ENCODE results near the gene CHI3L1. TPM values are rescaled to one million over a fixed set of nuclear protein-coding genes. Genes with fewer than 3 reads are reported as not detected.

CHI3L1 gene
- total RNA-seq, 1 experiment from 2014 or later = not detected

DNA sequence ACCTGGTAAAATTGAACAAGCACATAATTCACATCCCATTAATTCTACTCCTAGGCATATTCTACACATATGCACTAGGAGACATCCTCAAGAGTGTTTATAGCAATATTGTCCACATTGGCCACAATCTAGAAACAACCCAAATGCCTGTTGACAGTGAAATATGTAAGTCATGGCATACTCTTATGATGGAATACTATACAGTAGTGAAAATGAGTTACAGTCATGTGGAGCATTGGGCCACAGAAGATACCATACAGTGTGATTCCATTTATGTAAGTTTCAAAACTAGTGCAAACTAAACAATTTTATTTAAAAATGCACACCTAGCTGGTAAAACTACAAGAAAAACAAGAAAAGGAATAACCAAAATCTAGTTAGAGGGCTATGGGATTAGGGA, 23.8 kb upstream of the CHI3L1 start:
- no peaks in the 10 kb centered on the region for H3K36me3 ChIP-seq (ENCODE audit: control insufficient read depth in 1 of 2, insufficient read depth in 2 of 2, low read length in 2 of 2)
- no peak overlapping the region for H3K9ac ChIP-seq (ENCODE audit: low read length)
- no peaks in the 10 kb centered on the region for H4K20me1 ChIP-seq (ENCODE audit: insufficient read depth)
- no peak overlapping the region for H3K27ac ChIP-seq (ENCODE audit: low read depth, low read length)
- ATAC-seq = no peak
- RAD21 ChIA-PET (ENCODE audit: low non-redundant PET in 1 of 2, low total read pairs in 2 of 2, uncharacterized antibody in 2 of 2, unreplicated experiment in 2 of 2) = no interaction called here
- CTCF ChIA-PET = interaction anchor here (1.4 kb wide), 1 partner anchor 171 kb away, joined by 3 read pairs; no protein-coding TSS in a partner anchor
- intact Hi-C loops (cut with micrococcal nuclease) = no loop called here
- no peak for DNase-seq (ENCODE audit: low read depth, low spot score)
- no peaks in the 10 kb centered on the region for H3K9me2 ChIP-seq (ENCODE audit: insufficient read depth)
- H3K4me1 ChIP-seq (ENCODE audit: control insufficient read depth in 1 of 2, insufficient read depth in 2 of 2, low read length in 2 of 2) = peaks cover 0 to under 1% of the 10 kb centered on the region in 2 experiments; a peak in 1 of 4 replicates
- no peaks in the 10 kb centered on the region for H3K27me3 ChIP-seq (ENCODE audit: insufficient read depth, low read length)
- H3K4me3 ChIP-seq (replicated peaks in 1 of 2; ENCODE audit: low read depth in 1 of 2, low read length in 2 of 2) = no peak overlapping the region
- BruUV-seq (replicated peaks) = no TSS peak
- H3K9me3 ChIP-seq (ENCODE audit: control insufficient read depth in 1 of 2, insufficient read depth in 1 of 2, low read depth in 1 of 2, low read length in 2 of 2) = no peaks in the 10 kb centered on the region
- H2AFZ ChIP-seq (ENCODE audit: low read depth, low read length, poor library complexity, severe bottlenecking) = no peak overlapping the region
- H3K79me2 ChIP-seq (ENCODE audit: insufficient read depth, low read length) = no peaks in the 10 kb centered on the region
- no peak for TF ChIP-seq EZH2 (IDR thresholded peaks at IDR 0.05)
- TF ChIP-seq, protein P1, sequence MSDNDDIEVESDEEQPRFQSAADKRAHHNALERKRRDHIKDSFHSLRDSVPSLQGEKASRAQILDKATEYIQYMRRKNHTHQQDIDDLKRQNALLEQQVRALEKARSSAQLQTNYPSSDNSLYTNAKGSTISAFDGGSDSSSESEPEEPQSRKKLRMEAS (IDR thresholded peaks at IDR 0.05) = no peak
- TF ChIP-seq TCF7L2 (IDR thresholded peaks at IDR 0.05; ENCODE audit: borderline replicate concordance, extremely low read depth, insufficient read depth, insufficient read length) = no peak
- no peak for TF ChIP-seq FOSL1 (IDR thresholded peaks at IDR 0.05; ENCODE audit: low read depth)
- TF ChIP-seq, protein P2, sequence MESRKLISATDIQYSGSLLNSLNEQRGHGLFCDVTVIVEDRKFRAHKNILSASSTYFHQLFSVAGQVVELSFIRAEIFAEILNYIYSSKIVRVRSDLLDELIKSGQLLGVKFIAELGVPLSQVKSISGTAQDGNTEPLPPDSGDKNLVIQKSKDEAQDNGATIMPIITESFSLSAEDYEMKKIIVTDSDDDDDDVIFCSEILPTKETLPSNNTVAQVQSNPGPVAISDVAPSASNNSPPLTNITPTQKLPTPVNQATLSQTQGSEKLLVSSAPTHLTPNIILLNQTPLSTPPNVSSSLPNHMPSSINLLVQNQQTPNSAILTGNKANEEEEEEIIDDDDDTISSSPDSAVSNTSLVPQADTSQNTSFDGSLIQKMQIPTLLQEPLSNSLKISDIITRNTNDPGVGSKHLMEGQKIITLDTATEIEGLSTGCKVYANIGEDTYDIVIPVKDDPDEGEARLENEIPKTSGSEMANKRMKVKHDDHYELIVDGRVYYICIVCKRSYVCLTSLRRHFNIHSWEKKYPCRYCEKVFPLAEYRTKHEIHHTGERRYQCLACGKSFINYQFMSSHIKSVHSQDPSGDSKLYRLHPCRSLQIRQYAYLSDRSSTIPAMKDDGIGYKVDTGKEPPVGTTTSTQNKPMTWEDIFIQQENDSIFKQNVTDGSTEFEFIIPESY (IDR thresholded peaks at IDR 0.05; ENCODE audit: extremely low read depth, insufficient replicate concordance, low read length) = no peak
- no peak for TF ChIP-seq SP1 (IDR thresholded peaks at IDR 0.05; ENCODE audit: low read depth)
- TF ChIP-seq CEBPB (IDR thresholded peaks at IDR 0.05; ENCODE audit: low read depth) = no peak
- no peak for TF ChIP-seq POLR2A (IDR thresholded peaks at IDR 0.05; ENCODE audit: borderline replicate concordance, extremely low read depth, insufficient read depth, insufficient read length)
- TF ChIP-seq ZNF274 (IDR thresholded peaks at IDR 0.05; ENCODE audit: low read depth, low read length) = no peak
- no peak for TF ChIP-seq SRF (IDR thresholded peaks at IDR 0.05; ENCODE audit: low read depth)
- TF ChIP-seq, protein P3, sequence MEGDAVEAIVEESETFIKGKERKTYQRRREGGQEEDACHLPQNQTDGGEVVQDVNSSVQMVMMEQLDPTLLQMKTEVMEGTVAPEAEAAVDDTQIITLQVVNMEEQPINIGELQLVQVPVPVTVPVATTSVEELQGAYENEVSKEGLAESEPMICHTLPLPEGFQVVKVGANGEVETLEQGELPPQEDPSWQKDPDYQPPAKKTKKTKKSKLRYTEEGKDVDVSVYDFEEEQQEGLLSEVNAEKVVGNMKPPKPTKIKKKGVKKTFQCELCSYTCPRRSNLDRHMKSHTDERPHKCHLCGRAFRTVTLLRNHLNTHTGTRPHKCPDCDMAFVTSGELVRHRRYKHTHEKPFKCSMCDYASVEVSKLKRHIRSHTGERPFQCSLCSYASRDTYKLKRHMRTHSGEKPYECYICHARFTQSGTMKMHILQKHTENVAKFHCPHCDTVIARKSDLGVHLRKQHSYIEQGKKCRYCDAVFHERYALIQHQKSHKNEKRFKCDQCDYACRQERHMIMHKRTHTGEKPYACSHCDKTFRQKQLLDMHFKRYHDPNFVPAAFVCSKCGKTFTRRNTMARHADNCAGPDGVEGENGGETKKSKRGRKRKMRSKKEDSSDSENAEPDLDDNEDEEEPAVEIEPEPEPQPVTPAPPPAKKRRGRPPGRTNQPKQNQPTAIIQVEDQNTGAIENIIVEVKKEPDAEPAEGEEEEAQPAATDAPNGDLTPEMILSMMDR (IDR thresholded peaks at IDR 0.05 in 2 of 3, conservative IDR thresholded peaks at IDR 0.05 in 1 of 3; ENCODE audit: borderline replicate concordance in 1 of 3, insufficient read depth in 1 of 3, low read depth in 2 of 3, low read length in 2 of 3) = no peak
- no peak for TF ChIP-seq ZFX (IDR thresholded peaks at IDR 0.05)
- TF ChIP-seq, protein P4, sequence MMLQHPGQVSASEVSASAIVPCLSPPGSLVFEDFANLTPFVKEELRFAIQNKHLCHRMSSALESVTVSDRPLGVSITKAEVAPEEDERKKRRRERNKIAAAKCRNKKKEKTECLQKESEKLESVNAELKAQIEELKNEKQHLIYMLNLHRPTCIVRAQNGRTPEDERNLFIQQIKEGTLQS (IDR thresholded peaks at IDR 0.05) = no peak
- no peak for TF ChIP-seq POLR2AphosphoS5 (IDR thresholded peaks at IDR 0.05; ENCODE audit: low read depth, low read length)
- no peak for TF ChIP-seq YY1 (IDR thresholded peaks at IDR 0.05; ENCODE audit: extremely low read depth, insufficient replicate concordance, low read depth, low read length)
- TF ChIP-seq JUND (IDR thresholded peaks at IDR 0.05) = no peak
- TF ChIP-seq ELF1 (IDR thresholded peaks at IDR 0.05; ENCODE audit: borderline replicate concordance, low read depth) = no peak
- no peak for TF ChIP-seq EGR1 (IDR thresholded peaks at IDR 0.05; ENCODE audit: low read depth)
- POLR2A ChIA-PET = no interaction called here
- no peak overlapping the region for H3K4me2 ChIP-seq (ENCODE audit: low read length)
